HepG2 (cell line): Measurements from ENCODE around the gene TIAM1. TPM values are rescaled to one million over a fixed set of nuclear protein-coding genes. Genes with fewer than 3 reads are reported as not detected.
A peak's percentile ranks its signal among the peaks of the same experiment; 100 is the strongest.

Experiments
- ATAC-seq: fragments of 200-7000 bp; cut with Tn5 transposase; 3 replicates; pipeline ENCODE4 v1.9.1; 2020; ENCODE audit warnings: mild to moderate bottlenecking, moderate library complexity
- BruUV-seq: library from RNA; stranded (reverse); fragments of 400-500 nt; replicated peaks from 2 replicates; lab custom pipeline; 2021; lab: Mats Ljungman, UMichigan
- CTCF ChIA-PET: fragments of 300-600 bp; formaldehyde crosslinking; extraction: SDS; loops from one replicate; lab custom pipeline; 2021; ENCODE audit warnings: low total read pairs, inconsistent platforms, low intra/inter-chr PET ratio; lab: Yijun Ruan, JAX
- POLR2A ChIA-PET: fragments of 350-600 bp; sonication (Branson Sonifier 250); formaldehyde crosslinking; loops from one replicate; lab custom pipeline; 2020; ENCODE audit warnings: antibody characterized with exemption, inconsistent platforms; lab: Yijun Ruan, JAX
- DNase-seq: peaks from one replicate; pipeline ENCODE4 v3.0.0-alpha.2; 2015; ENCODE audit warnings: low spot score
- FAIRE-seq: peaks from 3 replicates; lab custom pipeline; 2011; peaks lifted over from hg19 to GRCh38; lab: Jason Lieb, UNC
- H2AFZ ChIP-seq: one replicate; pipeline ENCODE4 v1.6.1; 2011; ENCODE audit warnings: low read length, inconsistent platforms
- H3K27ac ChIP-seq: fragments of 300-600 bp; 3 replicates; pipeline ENCODE4 v1.8.0; 2011; ENCODE audit warnings: mixed run types, mild to moderate bottlenecking, mixed read lengths, low read length, inconsistent platforms; ENCODE audit not compliant: insufficient read depth; ENCODE audit errors: extremely low read length
- H3K27me3 ChIP-seq, 2 experiments: fragments of 200-600 bp in 1 of 2; 2 replicates in 1 of 2; 3 replicates in 1 of 2; pipeline versions ENCODE4 v1.6.0 to v1.8.0; 2011; ENCODE audit warnings: low read length in 2 of 2, mild to moderate bottlenecking in 2 of 2, moderate library complexity in 2 of 2, inconsistent platforms in 1 of 2; ENCODE audit not compliant: insufficient read depth in 2 of 2, control insufficient read depth in 1 of 2
- H3K36me3 ChIP-seq, 2 experiments: fragments of 200-600 bp in 1 of 2; replicated peaks in 1 of 2; 2 replicates in 1 of 2; 3 replicates in 1 of 2; pipeline versions ENCODE4 v1.5.1 to v1.8.0; 2011; ENCODE audit warnings: low read length in 2 of 2, inconsistent platforms in 1 of 2; ENCODE audit not compliant: insufficient read depth in 2 of 2, control insufficient read depth in 1 of 2
- H3K4me1 ChIP-seq: 2 replicates; pipeline ENCODE4 v1.5.1; 2012; ENCODE audit warnings: low read length, inconsistent platforms; ENCODE audit not compliant: insufficient read depth
- H3K4me2 ChIP-seq: 2 replicates; pipeline ENCODE4 v1.6.0; 2011; ENCODE audit warnings: low read depth, low read length, inconsistent platforms
- H3K4me3 ChIP-seq, 3 experiments: fragments of 200-600 bp in 1 of 3; sonication (generic), shearing (Covaris generic) in 1 of 3; replicated peaks in 1 of 3; 2 replicates each; pipeline ENCODE4 v1.5.1; 2011 to 2016; ENCODE audit warnings: low read length in 3 of 3, inconsistent platforms in 2 of 3, low read depth in 2 of 3, mild to moderate bottlenecking in 2 of 3, control low read depth in 1 of 3, mixed read lengths in 1 of 3; ENCODE audit not compliant: insufficient read depth in 1 of 3
- H3K79me2 ChIP-seq: one replicate; pipeline ENCODE4 v1.6.1; 2011; ENCODE audit warnings: low read length, inconsistent platforms; ENCODE audit not compliant: insufficient read depth
- H3K9ac ChIP-seq: 2 replicates; pipeline ENCODE4 v1.6.0; 2011; ENCODE audit warnings: mild to moderate bottlenecking, low read depth, low read length, inconsistent platforms; ENCODE audit not compliant: insufficient read depth
- H3K9me3 ChIP-seq: 2 replicates; pipeline ENCODE4 v1.5.1; 2012; ENCODE audit warnings: mild to moderate bottlenecking, low read length
- H4K20me1 ChIP-seq: 2 replicates; pipeline ENCODE4 v1.6.0; 2011; ENCODE audit warnings: inconsistent platforms, mild to moderate bottlenecking, low read length, moderate library complexity; ENCODE audit not compliant: insufficient read depth
- STAG1 ChIP-seq: sonication (generic); formaldehyde crosslinking; IDR thresholded peaks from 2 replicates; pipeline ENCODE4 v1.4.0; 2020; ENCODE audit warnings: missing genetic modification reagents
- ZMYM3 ChIP-seq: sonication (generic); formaldehyde crosslinking; IDR thresholded peaks from 2 replicates; pipeline ENCODE4 v1.5.1; 2020; ENCODE audit warnings: mild to moderate bottlenecking, missing genetic modification reagents
- ZNF431 ChIP-seq: sonication (generic); formaldehyde crosslinking; IDR thresholded peaks from 2 replicates; pipeline ENCODE4 v1.9.0; 2022; ENCODE audit warnings: missing genetic modification reagents, low read depth, mild to moderate bottlenecking, borderline replicate concordance
- ZNF543 ChIP-seq: sonication (generic); formaldehyde crosslinking; IDR thresholded peaks from 2 replicates; pipeline ENCODE4 v1.4.0; 2020; ENCODE audit warnings: mild to moderate bottlenecking, missing genetic modification reagents
- WGBS: methylation state at CpG from one replicate; pipeline ENCODE4 v1.1.6; 2017; ENCODE audit warnings: low lambda C conversion rate; 5-methylcytosine and 5-hydroxymethylcytosine counted together
- in situ Hi-C: cut with HindIII; loops from 2 replicates; pipeline ENCODE4 v1.10.0; 2017; ENCODE audit warnings: low pct_unique_long_range_greater_than_20kb; ENCODE audit not compliant: extremely low pct_ligation_motif_present
- intact Hi-C: fragments of 100-400 bp; cut with micrococcal nuclease; formaldehyde crosslinking; loops from one replicate; pipeline ENCODE4 v1.10.0; 2022; ENCODE audit not compliant: unreplicated experiment
- polyA plus RNA-seq, 8 experiments: library from polyadenylated mRNA; depleted of rRNA in 3 of 8; stranded (reverse) in 7 of 8; unstranded in 1 of 8; fragments of >200 nt; fragmentation: Illumina TruSeq in 4 of 8; extraction: Trizol in 4 of 8; gene quantifications; 2 replicates each; pipeline versions ENCODE4 v1.2.1 to v1.2.3, GENCODE V29; 2011 to 2016; ENCODE audit warnings: low read depth in 4 of 8, missing spikeins in 1 of 8, mixed read lengths in 1 of 8; ENCODE audit not compliant: insufficient read depth in 1 of 8
- total RNA-seq, 5 experiments: library from RNA; depleted of rRNA; stranded (reverse); fragments of >200 nt; fragmentation: Illumina TruSeq; extraction: Trizol; gene quantifications; 2 replicates each; pipeline ENCODE4 v1.2.3, GENCODE V29; 2016; ENCODE audit warnings: low read depth in 1 of 5

Gene TIAM1
- total and polyA plus RNA-seq, 2 of the 13 experiments (the other 11 are each of a cell fraction or from before 2014, with no cell fraction given), result 0.13 to 0.24 TPM

- H3K4me1 ChIP-seq, result no peaks in the 10 kb centered on the region
- DNase-seq, result no peak
- intact Hi-C loops (no loop called here), in situ Hi-C loops (no loop called here)
- no TSS peak for BruUV-seq
- no peaks in the 10 kb centered on the region for H3K36me3 ChIP-seq
- no peaks in the 10 kb centered on the region for H3K27me3 ChIP-seq
- no peak overlapping the region for H2AFZ ChIP-seq
- CTCF ChIA-PET, result no interaction called here
- 57% methylated on average over 2 of the region's 2 CpGs for WGBS
- H3K4me3 ChIP-seq, result no peak overlapping the region
- H3K9ac ChIP-seq, result no peak overlapping the region
- FAIRE-seq, result no peak
- no peak overlapping the region for H3K4me2 ChIP-seq
- TF ChIP-seq STAG1 (CRISPR knock-in tag), result peak; percentile 21; the same call in 1 of the 2 replicates
- no peak for TF ChIP-seq ZNF431 (CRISPR knock-in tag)
- H3K79me2 ChIP-seq, result no peaks in the 10 kb centered on the region
- no peaks in the 10 kb centered on the region for H4K20me1 ChIP-seq
- no peaks in the 10 kb centered on the region for H3K9me3 ChIP-seq
- POLR2A ChIA-PET, result no interaction called here
- H3K27ac ChIP-seq, result no peak overlapping the region
- no peak for ATAC-seq
Measured at GRCh38 chr21:31213787-31214186, 130.3 kb downstream of the TIAM1 start.

- no peaks in the 10 kb centered on the region for H3K4me1 ChIP-seq
- H3K9me3 ChIP-seq, result no peaks in the 10 kb centered on the region
- CTCF ChIA-PET, result no interaction called here
- H3K27me3 ChIP-seq, result no peaks in the 10 kb centered on the region
- H3K36me3 ChIP-seq, result no peaks in the 10 kb centered on the region
- POLR2A ChIA-PET, result no interaction called here
- no peak for ATAC-seq
- in situ Hi-C loops, result no loop called here
- no peak overlapping the region for H2AFZ ChIP-seq
- BruUV-seq, result no TSS peak
- DNase-seq, result no peak
- no peaks in the 10 kb centered on the region for H3K79me2 ChIP-seq
- TF ChIP-seq ZMYM3 (CRISPR knock-in tag) (no peak), ZNF543 (no peak)
- no peak overlapping the region for H3K27ac ChIP-seq
- FAIRE-seq, result no peak
- H3K9ac ChIP-seq, result no peak overlapping the region
- no peak overlapping the region for H3K4me3 ChIP-seq
- no peaks in the 10 kb centered on the region for H4K20me1 ChIP-seq
- intact Hi-C loops, result no loop called here
- 42% methylated on average over 2 of the region's 2 CpGs for WGBS
- no peak overlapping the region for H3K4me2 ChIP-seq
Measured at GRCh38 chr21:31211836-31212235, 132.2 kb downstream of the TIAM1 start.
